Inferior parietal cortex (tissue), 1 donor: ENCODE data around the gene KIFBP.
"Not testable (repeated sequence)": the region's sequence is repeated elsewhere in the genome, so short reads cannot be mapped to it uniquely, and the experiment has no call there.

Experiments
- DNase-seq: peaks from one replicate; pipeline ENCODE4 v3.0.0-alpha.2; 2016; ENCODE audit errors: extremely low spot score

KIFBP gene

GRCh38 chr10:68997211-68997610 is 8.6 kb downstream of the KIFBP start:
- no peak for DNase-seq

GRCh38 chr10:69004821-69005220 is 16.2 kb downstream of the KIFBP start:
- peak; percentile 31 for DNase-seq

- DNase-seq, result no peak
Observed at GRCh38 chr10:69005704-69006485, 17.3 kb downstream of the KIFBP start.

- no peak for DNase-seq
Observed at GRCh38 chr10:69007260-69007659, 18.7 kb downstream of the KIFBP start.

GRCh38 chr10:69009360-69009759 is 20.8 kb downstream of the KIFBP start:
- no peak for DNase-seq

GRCh38 chr10:69010151-69010640 is 21.6 kb downstream of the KIFBP start:
- no peak for DNase-seq

GRCh38 chr10:69012778-69013177 is 24.2 kb downstream of the KIFBP start:
- DNase-seq, result not testable (repeated sequence)

- no peak for DNase-seq
Observed at GRCh38 chr10:69014171-69014570, 25.6 kb downstream of the KIFBP start.

GRCh38 chr10:69018613-69019012 is 30.0 kb downstream of the KIFBP start:
- no peak for DNase-seq

GRCh38 chr10:69022611-69023010 is 34.0 kb downstream of the KIFBP start:
- DNase-seq, result no peak

GRCh38 chr10:69025370-69025896 is 36.8 kb downstream of the KIFBP start:
- no peak for DNase-seq

GRCh38 chr10:69033256-69033655 is 44.7 kb downstream of the KIFBP start:
- DNase-seq, result no peak

- no peak for DNase-seq
Observed at GRCh38 chr10:69037489-69037888, 48.9 kb downstream of the KIFBP start.

GRCh38 chr10:69040904-69041303 is 52.3 kb downstream of the KIFBP start:
- not testable (repeated sequence) for DNase-seq

- DNase-seq, result no peak
Observed at GRCh38 chr10:69042417-69042816, 53.8 kb downstream of the KIFBP start.

GRCh38 chr10:69042838-69043237 is 54.2 kb downstream of the KIFBP start:
- no peak for DNase-seq

- no peak for DNase-seq
Observed at GRCh38 chr10:69043931-69044531, 55.4 kb downstream of the KIFBP start.

- no peak for DNase-seq
Observed at GRCh38 chr10:69044546-69044945, 55.9 kb downstream of the KIFBP start.

- DNase-seq, result no peak
Observed at GRCh38 chr10:69045441-69046300, 57.1 kb downstream of the KIFBP start.

- no peak for DNase-seq
Observed at GRCh38 chr10:69047111-69047832, 58.7 kb downstream of the KIFBP start.

- no peak for DNase-seq
Observed at GRCh38 chr10:69048103-69048502, 59.5 kb downstream of the KIFBP start.
